Activated B cell treated with CpG ODN at 0.5 μM for 24 hours (primary cell): Measurements from ENCODE around the gene GRB7. TPM values are rescaled to one million over a fixed set of nuclear protein-coding genes. Genes with fewer than 3 reads are reported as not detected.

Source experiments
- ATAC-seq: fragments of 200-7000 bp; cut with Tn5 transposase; one replicate; pipeline ENCODE4 v1.10.0; 2021; ENCODE audit warnings: low read depth, mild to moderate bottlenecking, moderate library complexity
- CTCF ChIA-PET: fragments of 350-600 bp; sonication (Branson Sonifier 250); formaldehyde crosslinking; loops from one replicate; lab custom pipeline; 2021; ENCODE audit warnings: antibody characterized with exemption; lab: Charles Lee
- POLR2A ChIA-PET: fragments of 350-600 bp; sonication (Branson Sonifier 250); formaldehyde crosslinking; loops from one replicate; lab custom pipeline; 2021; ENCODE audit warnings: antibody characterized with exemption; lab: Charles Lee
- DNase-seq: peaks from one replicate; pipeline ENCODE4 v3.0.0; 2022
- H3K27ac Mint-ChIP-seq: one replicate; pipeline ENCODE4 v1.8.0; 2020; ENCODE audit warnings: mixed read lengths
- H3K27me3 Mint-ChIP-seq: one replicate; pipeline ENCODE4 v1.8.0; 2021; ENCODE audit warnings: mixed read lengths
- H3K36me3 Mint-ChIP-seq: one replicate; pipeline ENCODE4 v1.8.0; 2021; ENCODE audit warnings: low read depth, mixed read lengths
- H3K4me1 Mint-ChIP-seq: one replicate; pipeline ENCODE4 v1.8.0; 2021; ENCODE audit warnings: mixed read lengths
- H3K4me3 Mint-ChIP-seq: one replicate; pipeline ENCODE4 v1.8.0; 2020; ENCODE audit warnings: mild to moderate bottlenecking, mixed read lengths
- H3K9me3 Mint-ChIP-seq: one replicate; pipeline ENCODE4 v1.8.0; 2020; ENCODE audit warnings: mixed read lengths
- intact Hi-C: fragments of 100-400 bp; cut with micrococcal nuclease; formaldehyde crosslinking; loops from one replicate; pipeline ENCODE4 v1.15.1; 2024
- total RNA-seq: library from RNA; stranded (reverse); gene quantifications from 2 replicates; pipeline ENCODE4 v1.2.3, GENCODE V29; 2022
- TF ChIP-seq, protein P1 (sequence below): fragments of 200-600 bp; IDR thresholded peaks from one replicate; pipeline ENCODE4 v1.8.0; 2022; ENCODE audit warnings: antibody characterized with exemption, mild to moderate bottlenecking

GRB7 gene
- total RNA-seq, 1 donor from 2014 or later = 0.44 TPM

DNA sequence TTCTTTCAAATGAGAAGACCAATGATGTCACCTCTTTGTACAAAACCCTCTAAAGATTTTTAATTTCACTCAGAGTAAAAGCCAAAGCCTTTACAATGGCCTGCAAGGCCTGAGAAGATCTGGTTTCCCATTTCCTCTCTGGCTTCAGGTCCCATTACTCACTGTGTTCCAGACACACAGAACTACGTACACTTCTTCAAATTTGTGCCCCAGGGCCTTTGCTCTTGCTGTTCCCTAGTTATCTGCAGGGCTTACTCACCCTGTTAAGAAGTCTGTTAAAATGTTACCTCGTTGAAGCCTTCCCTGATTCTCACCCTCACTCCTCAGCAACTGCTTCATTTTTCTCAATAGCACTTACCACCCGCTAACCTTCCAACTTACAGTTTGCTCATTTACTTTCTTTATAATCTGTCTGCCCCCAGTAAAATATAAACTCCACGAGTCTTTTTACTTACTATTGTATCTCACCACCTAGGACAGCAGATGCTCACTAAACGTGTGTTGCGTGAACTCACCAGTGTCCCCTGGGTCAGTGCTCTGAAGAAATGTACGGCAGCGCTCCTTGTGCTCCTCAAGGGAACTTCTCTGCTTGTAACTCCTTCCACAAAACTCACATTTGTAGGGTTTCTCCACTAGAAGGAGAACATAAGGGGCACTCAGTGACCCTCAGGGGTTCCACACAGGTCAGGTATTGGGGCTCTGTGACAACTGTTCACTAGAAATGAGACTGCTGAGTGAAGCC lies 50.2 kb downstream of the GRB7 start:
- TF ChIP-seq, protein P1, sequence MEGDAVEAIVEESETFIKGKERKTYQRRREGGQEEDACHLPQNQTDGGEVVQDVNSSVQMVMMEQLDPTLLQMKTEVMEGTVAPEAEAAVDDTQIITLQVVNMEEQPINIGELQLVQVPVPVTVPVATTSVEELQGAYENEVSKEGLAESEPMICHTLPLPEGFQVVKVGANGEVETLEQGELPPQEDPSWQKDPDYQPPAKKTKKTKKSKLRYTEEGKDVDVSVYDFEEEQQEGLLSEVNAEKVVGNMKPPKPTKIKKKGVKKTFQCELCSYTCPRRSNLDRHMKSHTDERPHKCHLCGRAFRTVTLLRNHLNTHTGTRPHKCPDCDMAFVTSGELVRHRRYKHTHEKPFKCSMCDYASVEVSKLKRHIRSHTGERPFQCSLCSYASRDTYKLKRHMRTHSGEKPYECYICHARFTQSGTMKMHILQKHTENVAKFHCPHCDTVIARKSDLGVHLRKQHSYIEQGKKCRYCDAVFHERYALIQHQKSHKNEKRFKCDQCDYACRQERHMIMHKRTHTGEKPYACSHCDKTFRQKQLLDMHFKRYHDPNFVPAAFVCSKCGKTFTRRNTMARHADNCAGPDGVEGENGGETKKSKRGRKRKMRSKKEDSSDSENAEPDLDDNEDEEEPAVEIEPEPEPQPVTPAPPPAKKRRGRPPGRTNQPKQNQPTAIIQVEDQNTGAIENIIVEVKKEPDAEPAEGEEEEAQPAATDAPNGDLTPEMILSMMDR = no peak
- no peak for DNase-seq
- no peak for ATAC-seq
- POLR2A ChIA-PET = interaction anchor here (1.1 kb wide), 1 partner anchor 33 kb away, joined by 6 read pairs; no protein-coding TSS in a partner anchor
- intact Hi-C loops = no loop called here
- no peaks in the 10 kb centered on the region for H3K27me3 Mint-ChIP-seq
- peaks cover 85% of the 10 kb centered on the region for H3K36me3 Mint-ChIP-seq
- peak overlapping the region; percentile 17 for H3K4me3 Mint-ChIP-seq
- H3K9me3 Mint-ChIP-seq = no peaks in the 10 kb centered on the region
- peak overlapping the region; percentile 41 for H3K27ac Mint-ChIP-seq
- peaks cover 88% of the 10 kb centered on the region for H3K4me1 Mint-ChIP-seq
- CTCF ChIA-PET = interaction anchor here (1.4 kb wide), 1 partner anchor 12 kb away, joined by 3 read pairs; no protein-coding TSS in a partner anchor

DNA sequence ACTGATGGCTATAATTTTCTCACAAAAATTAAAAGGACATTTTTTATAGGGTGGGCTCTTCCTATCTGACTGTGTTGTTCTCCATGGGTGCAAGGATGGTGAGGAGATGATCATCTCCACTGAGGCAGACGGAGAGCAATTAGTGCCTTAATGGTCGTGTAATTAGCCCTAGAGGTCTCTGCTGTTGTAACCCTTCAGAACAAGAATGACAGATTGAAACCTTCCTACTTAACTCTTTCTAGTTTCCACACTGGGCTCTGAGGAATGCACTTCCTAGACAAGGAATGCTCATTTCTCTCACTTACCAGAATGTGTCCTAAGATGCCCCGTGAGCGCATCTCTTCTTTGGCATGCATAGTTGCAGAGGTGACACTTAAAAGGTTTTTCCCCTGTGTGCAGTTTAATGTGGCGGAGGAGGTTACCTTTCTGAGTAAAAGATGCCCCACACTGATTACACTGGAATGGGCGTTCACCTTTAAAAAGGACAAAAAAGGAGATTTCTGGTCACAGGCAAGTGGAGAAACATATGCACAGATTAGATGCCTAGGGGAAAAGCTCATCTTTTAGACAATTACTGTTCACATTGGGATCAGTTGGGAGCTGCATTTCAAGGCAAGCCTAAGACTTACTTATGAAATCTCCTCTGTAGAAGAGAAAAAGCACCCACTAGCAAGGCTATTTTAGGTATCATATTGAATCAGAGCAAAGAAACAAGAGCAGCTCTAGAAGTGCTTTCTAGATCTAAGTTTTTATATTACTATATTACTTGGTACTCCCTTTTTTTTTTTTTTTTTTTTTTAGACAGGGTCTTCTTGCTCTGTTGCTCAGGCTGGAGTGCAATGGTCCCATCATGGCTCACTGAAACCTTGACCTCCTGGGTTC lies 53.6 kb downstream of the GRB7 start:
- Mint-ChIP-seq H3K4me1 (peaks cover 88% of the 10 kb centered on the region), H3K27ac (peak overlapping the region; percentile 93), H3K4me3 (peak overlapping the region; percentile 42), H3K27me3 (no peaks in the 10 kb centered on the region), H3K36me3 (peaks cover 72% of the 10 kb centered on the region), H3K9me3 (no peaks in the 10 kb centered on the region)
- ChIA-PET POLR2A (interaction anchor here (0.6 to 6.6 kb wide), 10 partner anchors 11 to 88 kb away, joined by 3 to 136 read pairs (median 8); no protein-coding TSS in a partner anchor), CTCF (interaction anchor here (1.6 kb wide), 1 partner anchor 169 kb away, joined by 7 read pairs; no protein-coding TSS in a partner anchor)
- intact Hi-C loops = no loop called here
- no peak for DNase-seq
- ATAC-seq = no peak
- TF ChIP-seq, protein P1 = no peak

DNA sequence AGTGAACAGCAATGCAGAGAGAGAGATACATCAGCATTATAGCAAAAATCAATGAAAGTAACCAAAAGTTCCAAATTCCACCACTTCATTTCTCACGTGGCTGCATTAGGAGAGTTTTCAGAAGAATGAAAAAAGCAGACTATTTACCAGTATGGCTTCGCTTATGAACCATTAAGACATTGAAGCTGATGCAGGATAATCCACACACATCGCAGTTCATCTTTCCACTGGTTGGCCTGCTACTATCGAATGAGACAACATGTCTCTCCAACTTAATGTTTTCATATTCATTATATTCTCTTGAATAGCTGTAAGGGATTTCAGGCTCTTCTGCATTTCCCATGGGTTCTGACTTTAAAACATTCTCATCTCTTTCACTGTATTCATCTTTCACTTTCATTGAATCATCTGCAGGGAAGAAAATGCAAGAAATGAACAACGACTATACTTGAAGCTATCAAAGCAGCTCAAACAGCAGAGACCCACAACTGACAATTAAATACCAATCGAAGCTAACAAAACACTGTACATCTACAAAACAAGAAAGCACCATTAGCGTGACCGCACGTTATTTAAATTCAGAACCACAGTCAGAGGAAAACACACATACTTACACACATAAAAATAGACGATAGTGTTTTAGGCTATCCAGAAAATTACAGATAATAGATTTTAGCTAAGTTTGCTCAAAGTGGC lies 54.9 kb downstream of the GRB7 start:
- CTCF ChIA-PET = interaction anchor here (0.7 to 2.9 kb wide), 7 partner anchors 12 to 170 kb away, joined by 3 to 13 read pairs (median 4); partner anchors contain the start of gene MIEN1
- TF ChIP-seq, protein P1 = no peak
- ATAC-seq (no peak), DNase-seq (no peak)
- intact Hi-C loops = no loop called here
- Mint-ChIP-seq H3K9me3 (no peaks in the 10 kb centered on the region), H3K4me3 (peak overlapping the region; percentile 69), H3K4me1 (peaks cover 84% of the 10 kb centered on the region), H3K27ac (peak overlapping the region; percentile 93), H3K27me3 (no peaks in the 10 kb centered on the region), H3K36me3 (peaks cover 67% of the 10 kb centered on the region)
- POLR2A ChIA-PET = interaction anchor here (0.6 to 6.6 kb wide), 18 partner anchors 9 to 262 kb away, joined by 3 to 136 read pairs (median 11); partner anchors contain the start of genes IKZF3 and MED24

DNA sequence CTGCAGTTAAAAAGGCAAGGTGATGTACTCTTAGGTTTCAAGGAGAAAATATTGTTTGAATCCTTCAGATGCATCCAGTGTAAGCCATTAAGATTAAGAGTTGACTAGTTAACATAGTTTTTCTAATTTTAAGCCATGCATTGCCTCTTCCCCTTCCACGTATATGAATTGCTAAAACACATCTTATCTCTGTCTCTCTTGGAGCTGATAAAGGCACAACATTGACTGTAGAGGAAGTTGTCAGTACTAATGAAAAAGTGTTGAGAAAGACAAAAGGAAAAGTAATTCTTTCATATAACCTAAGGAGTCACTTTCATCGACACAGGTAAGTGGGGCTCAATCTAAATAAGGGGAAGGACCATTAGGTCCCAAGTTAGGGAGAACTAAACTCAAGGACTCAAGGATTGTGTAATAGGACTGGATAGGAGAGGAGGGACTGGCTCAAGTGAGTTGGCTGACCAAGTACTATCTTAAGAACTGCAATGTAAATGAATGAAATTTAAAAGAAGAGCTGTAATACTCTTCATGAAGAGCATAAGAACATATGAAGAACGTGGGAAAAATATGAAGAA lies 55.6 kb downstream of the GRB7 start:
- DNase-seq = no peak
- H3K4me3 Mint-ChIP-seq = peak overlapping the region; percentile 69
- POLR2A ChIA-PET = interaction anchor here (0.5 to 6.6 kb wide), 27 partner anchors 8 to 1040 kb away, joined by 3 to 136 read pairs (median 6); partner anchors contain the start of genes IKZF3, MED24 and PSMD3

More for the DNA sequence above, 55.6 kb downstream of the GRB7 start:
- TF ChIP-seq, protein P1 = no peak
- H3K4me1 Mint-ChIP-seq = peaks cover 84% of the 10 kb centered on the region
- intact Hi-C loops = no loop called here
- H3K9me3 Mint-ChIP-seq = no peaks in the 10 kb centered on the region
- no peaks in the 10 kb centered on the region for H3K27me3 Mint-ChIP-seq
- peak overlapping the region; percentile 93 for H3K27ac Mint-ChIP-seq
- peaks cover 66% of the 10 kb centered on the region for H3K36me3 Mint-ChIP-seq
- no peak for ATAC-seq
- CTCF ChIA-PET = interaction anchor here (0.7 to 2.9 kb wide), 8 partner anchors 13 to 172 kb away, joined by 3 to 13 read pairs (median 4); partner anchors contain the start of gene MIEN1
